D341Med (cell line): Measurements from ENCODE around the gene PRAMEF4.
"Not testable (repeated sequence)": the region's sequence is repeated elsewhere in the genome, so short reads cannot be mapped to it uniquely, and the experiment has no call there.

Experiments
- DNase-seq: peaks from one replicate; pipeline ENCODE4 v3.0.0; 2012; ENCODE audit warnings: low spot score

The PRAMEF4 gene

GRCh38 chr1:12886101-12886500, at the start of gene PRAMEF4:
Gene PRAMEF4 (minus strand): TSS chr1:12886201. CDS start chr1:12883394, 2,807 bp downstream.
- DNase-seq = not testable (repeated sequence)

- DNase-seq = not testable (repeated sequence)
Measured at GRCh38 chr1:12924368-12924767, 38.4 kb upstream of the PRAMEF4 start.

- not testable (repeated sequence) for DNase-seq
Measured at GRCh38 chr1:12921749-12922148, 35.7 kb upstream of the PRAMEF4 start.

- not testable (repeated sequence) for DNase-seq
Measured at GRCh38 chr1:12916310-12916709, 30.3 kb upstream of the PRAMEF4 start, which contains the start of gene PRAMEF7. Gene PRAMEF7 (plus strand): TSS chr1:12916610. CDS start chr1:12917693, 1,083 bp downstream.

- not testable (repeated sequence) for DNase-seq
Measured at GRCh38 chr1:12903793-12904572, 18.0 kb upstream of the PRAMEF4 start.

GRCh38 chr1:12899186-12899585, 13.2 kb upstream of the PRAMEF4 start:
- DNase-seq = not testable (repeated sequence)

GRCh38 chr1:12898170-12898569, 12.2 kb upstream of the PRAMEF4 start, which contains the start of gene PRAMEF10:
Gene PRAMEF10 (minus strand): TSS chr1:12898270. CDS start chr1:12895847, 2,423 bp downstream.
- not testable (repeated sequence) for DNase-seq

- DNase-seq = not testable (repeated sequence)
Measured at GRCh38 chr1:12878453-12878852, 7.5 kb downstream of the PRAMEF4 start.

GRCh38 chr1:12863131-12863880, 22.7 kb downstream of the PRAMEF4 start:
- DNase-seq = not testable (repeated sequence)

- DNase-seq = not testable (repeated sequence)
Measured at GRCh38 chr1:12856786-12857185, 29.2 kb downstream of the PRAMEF4 start, which contains the start of gene PRAMEF2. Gene PRAMEF2 (plus strand): TSS chr1:12857086. CDS start chr1:12859010, 1,924 bp downstream.

GRCh38 chr1:12851779-12852178, 34.2 kb downstream of the PRAMEF4 start:
- no peak for DNase-seq

- not testable (repeated sequence) for DNase-seq
Measured at GRCh38 chr1:12848620-12849019, 37.4 kb downstream of the PRAMEF4 start, which contains the start of gene HNRNPCL1. Gene HNRNPCL1 (minus strand): TSS chr1:12848720. CDS start chr1:12848289, 431 bp downstream.

- not testable (repeated sequence) for DNase-seq
Measured at GRCh38 chr1:12833251-12833650, 52.8 kb downstream of the PRAMEF4 start.

GRCh38 chr1:12831310-12831709, 54.7 kb downstream of the PRAMEF4 start, which contains the start of gene PRAMEF11:
Gene PRAMEF11 (minus strand): TSS chr1:12831410. CDS start chr1:12828789, 2,621 bp downstream.
- not testable (repeated sequence) for DNase-seq
